GM19240 (cell line): ENCODE results near the gene LYPLAL1.
"Not testable (repeated sequence)": the region's sequence is repeated elsewhere in the genome, so short reads cannot be mapped to it uniquely, and the experiment has no call there.

Experiments
- DNase-seq: peaks from one replicate; pipeline ENCODE4 v3.0.0; 2011; ENCODE audit warnings: low spot score; ENCODE audit not compliant: insufficient read length

Gene LYPLAL1

GRCh38 chr1:219210067-219210466 is 36.4 kb downstream of the LYPLAL1 start:
- no peak for DNase-seq

GRCh38 chr1:219215477-219215876 is 41.8 kb downstream of the LYPLAL1 start:
- no peak for DNase-seq

GRCh38 chr1:219220945-219221344 is 47.3 kb downstream of the LYPLAL1 start:
- peak; percentile 23 for DNase-seq

GRCh38 chr1:219223496-219223895 is 49.8 kb downstream of the LYPLAL1 start:
- no peak for DNase-seq

GRCh38 chr1:219226196-219226595 is 52.5 kb downstream of the LYPLAL1 start:
- no peak for DNase-seq

GRCh38 chr1:219227360-219228057 is 53.8 kb downstream of the LYPLAL1 start:
- DNase-seq, result no peak

GRCh38 chr1:219228058-219228419 is 54.4 kb downstream of the LYPLAL1 start:
- no peak for DNase-seq

GRCh38 chr1:219232890-219233289 is 59.2 kb downstream of the LYPLAL1 start:
- no peak for DNase-seq

GRCh38 chr1:219235903-219236481 is 62.3 kb downstream of the LYPLAL1 start:
- no peak for DNase-seq

- no peak for DNase-seq
These were observed 63.4 kb downstream of the LYPLAL1 start for GRCh38 chr1:219236933-219237610.

GRCh38 chr1:219239518-219239917 is 65.8 kb downstream of the LYPLAL1 start:
- DNase-seq, result no peak

- DNase-seq, result no peak
These were observed 71.2 kb downstream of the LYPLAL1 start for GRCh38 chr1:219244864-219245263.

GRCh38 chr1:219247441-219247840 is 73.8 kb downstream of the LYPLAL1 start:
- DNase-seq, result no peak

- not testable (repeated sequence) for DNase-seq
These were observed 76.8 kb downstream of the LYPLAL1 start for GRCh38 chr1:219250468-219250867.

- DNase-seq, result no peak
These were observed 84.1 kb downstream of the LYPLAL1 start for GRCh38 chr1:219257751-219258150.

GRCh38 chr1:219261454-219261853 is 87.8 kb downstream of the LYPLAL1 start:
- no peak for DNase-seq
